ENCODE measurements around the gene FBXL20. TPM values are rescaled to one million over a fixed set of nuclear protein-coding genes. Genes with fewer than 3 reads are reported as not detected.

Gene FBXL20
- total and polyA plus RNA-seq, 10 of the 15 experiments (the other 5 are each of a cell fraction or from before 2014, with no cell fraction given): 1.2 to 8.3 (median 4.4) TPM

- Histone ChIP-seq H3K27ac (ENCODE audit: control insufficient read depth, insufficient read depth) (no peak overlapping the region), H3K4me1 (ENCODE audit: control insufficient read depth, insufficient read depth, low read length) (no peaks in the 10 kb centered on the region; the same call in none of the 2 replicates), H2AFZ (ENCODE audit: control insufficient read depth, low read depth, low read length) (no peak overlapping the region), H3K36me3 (ENCODE audit: control insufficient read depth in 2 of 2, insufficient read depth in 2 of 2, low read length in 1 of 2) (peaks cover 12 to 28% of the 10 kb centered on the region in 2 experiments; a peak in 3 of 4 replicates), H3K9ac (ENCODE audit: control insufficient read depth, insufficient read depth, low read length) (no peak overlapping the region), H3K4me3 (no peak overlapping the region), H3K79me2 (ENCODE audit: control insufficient read depth, insufficient read depth, low read length) (peaks cover 6% of the 10 kb centered on the region), H3K4me2 (ENCODE audit: control insufficient read depth, insufficient read depth) (no peak overlapping the region), H3K9me3 (replicated peaks; ENCODE audit: control insufficient read depth, insufficient read depth, low read length) (no peaks in the 10 kb centered on the region), H4K20me1 (ENCODE audit: control insufficient read depth, insufficient read depth) (no peaks in the 10 kb centered on the region), H3K27me3 (replicated peaks in 1 of 2; ENCODE audit: control insufficient read depth in 2 of 2, insufficient read depth in 2 of 2, low read length in 1 of 2) (no peaks in the 10 kb centered on the region)
- POLR2A ChIA-PET: interaction anchor here (1.0 kb wide), 1 partner anchor 9 kb away, joined by 3 read pairs; no protein-coding TSS in a partner anchor
- intact Hi-C loops (cut with micrococcal nuclease; ENCODE audit: unreplicated experiment): no loop called here
- BruUV-seq (replicated peaks): no TSS peak
- in situ Hi-C loops (cut with MboI): no loop called here
- FAIRE-seq (no peak), ATAC-seq (no peak), DNase-seq (ENCODE audit: low read depth, low spot score) (no peak)
- SMC1A ChIA-PET (ENCODE audit: uncharacterized antibody, unreplicated experiment): interaction anchor here (1.6 kb wide), 1 partner anchor 11 kb away, joined by 5 read pairs; no protein-coding TSS in a partner anchor
- TF ChIP-seq CREB1 (IDR thresholded peaks at IDR 0.05; ENCODE audit: low read depth) (no peak), CHD2 (IDR thresholded peaks at IDR 0.05; ENCODE audit: borderline replicate concordance, low read depth, low read length) (no peak), POU2F2 (IDR thresholded peaks at IDR 0.05; ENCODE audit: borderline replicate concordance, low read depth, low read length) (no peak), MYB (IDR thresholded peaks at IDR 0.05; ENCODE audit: borderline replicate concordance, low read depth, low read length) (no peak), JUNB (IDR thresholded peaks at IDR 0.05) (peak; percentile 64), CBX5 (IDR thresholded peaks at IDR 0.05; ENCODE audit: low read depth) (no peak), PML (IDR thresholded peaks at IDR 0.05; ENCODE audit: low read length) (peak; percentile 35; the same call in 1 of the 2 replicates)
- WGBS (ENCODE audit: insufficient coverage, insufficient replicate concordance, low lambda C conversion rate, missing lambda C conversion rate): 33% methylated on average over 6 of the region's 6 CpGs
- RAD21 ChIA-PET (ENCODE audit: unreplicated experiment): interaction anchor here (1.1 kb wide), 1 partner anchor 58 kb away, joined by 3 read pairs; no protein-coding TSS in a partner anchor
- CTCF ChIA-PET: no interaction called here
These were observed 3.3 kb upstream of the FBXL20 start for GRCh38 chr17:39404542-39405378.

All from GM12878 (cell line).